K562 (cell line): ENCODE measurements around the gene NOL12. TPM values are rescaled to one million over a fixed set of nuclear protein-coding genes. Genes with fewer than 3 reads are reported as not detected.
A peak's percentile ranks its signal among the peaks of the same experiment; 100 is the strongest.

Source experiments
- ARID1B ChIP-seq: fragments of 450-650 bp; IDR thresholded peaks from 2 replicates; pipeline ENCODE4 v1.6.1; 2016; ENCODE audit warnings: antibody characterized with exemption, mild to moderate bottlenecking, inconsistent platforms
- CBFA2T3 ChIP-seq: fragments of 450-650 bp; IDR thresholded peaks from 2 replicates; pipeline ENCODE4 v1.6.1; 2017
- CBX1 ChIP-seq: sonication (generic); IDR thresholded peaks from 2 replicates; pipeline ENCODE4 v1.6.1; 2016; ENCODE audit warnings: antibody characterized with exemption, low read depth, mild to moderate bottlenecking
- CREM ChIP-seq: IDR thresholded peaks from 2 replicates; pipeline ENCODE4 v1.6.1; 2014; ENCODE audit warnings: antibody characterized with exemption, low read depth
- GABPB1 ChIP-seq: sonication (generic); formaldehyde crosslinking; IDR thresholded peaks from 2 replicates; pipeline ENCODE4 v1.8.0; 2022; ENCODE audit warnings: mild to moderate bottlenecking, missing genetic modification reagents
- GTF2A2 ChIP-seq: IDR thresholded peaks from 2 replicates; pipeline ENCODE4 v1.6.1; 2016; ENCODE audit warnings: mild to moderate bottlenecking, missing genetic modification characterization, missing compliant biosample characterization
- GTF2B ChIP-seq: IDR thresholded peaks from 2 replicates; pipeline ENCODE4 v1.6.1; 2011; ENCODE audit not compliant: insufficient read length; ENCODE audit errors: extremely low read depth
- KDM5B ChIP-seq: fragments of 200-600 bp; sonication (generic); IDR thresholded peaks from 2 replicates; pipeline ENCODE4 v1.6.1; 2012; ENCODE audit warnings: low read depth, mild to moderate bottlenecking, moderate library complexity, low read length, control low read depth, inconsistent platforms; ENCODE audit not compliant: insufficient replicate concordance
- PML ChIP-seq: IDR thresholded peaks from 2 replicates; pipeline ENCODE4 v1.6.1; 2012; ENCODE audit warnings: low read length, inconsistent platforms
- POLR2AphosphoS5 ChIP-seq: IDR thresholded peaks from 2 replicates; pipeline ENCODE4 v1.6.1; 2011; ENCODE audit warnings: mild to moderate bottlenecking, low read depth, low read length, moderate library complexity; ENCODE audit not compliant: control insufficient read depth, insufficient read depth
- SUPT5H ChIP-seq: fragments of 450-650 bp; IDR thresholded peaks from 2 replicates; pipeline ENCODE4 v1.6.1; 2016
- TAF1 ChIP-seq: IDR thresholded peaks from 2 replicates; pipeline ENCODE4 v1.6.1; 2011; ENCODE audit warnings: mild to moderate bottlenecking, low read length, moderate library complexity; ENCODE audit not compliant: insufficient read depth, control insufficient read depth, severe bottlenecking; ENCODE audit errors: extremely low read depth
- TBP ChIP-seq: optimal IDR thresholded peaks from 2 replicates; pipeline ENCODE3; 2011; ENCODE audit warnings: low read depth, low read length, improper control_type of control experiment
- VEZF1 ChIP-seq: fragments of 200-800 bp; sonication (Bioruptor generic); IDR thresholded peaks from 2 replicates; pipeline ENCODE4 v1.6.1; 2017; ENCODE audit warnings: missing genetic modification characterization, missing compliant biosample characterization
- ZNF444 ChIP-seq: fragments of 250-450 bp; sonication (Bioruptor Pico); IDR thresholded peaks from 2 replicates; pipeline ENCODE4 v1.4.0; 2020; ENCODE audit warnings: mild to moderate bottlenecking, moderate library complexity
- ZNF77 ChIP-seq: fragments of 250-450 bp; sonication (Bioruptor Pico); IDR thresholded peaks from 2 replicates; pipeline ENCODE4 v1.5.0; 2020
- polyA plus RNA-seq, 8 experiments: library from polyadenylated mRNA; depleted of rRNA in 4 of 8; stranded (reverse) in 5 of 8; unstranded in 3 of 8; fragments of >200 nt; fragmentation: Nextera tagmentation in 2 of 8; fragmentation: Illumina TruSeq in 1 of 8; extraction: Ambion mirVana in 2 of 8; extraction: Trizol in 1 of 8; gene quantifications; 2 replicates each; pipeline versions ENCODE4 v1.2.1 to v1.2.3, GENCODE V29; 2011 to 2014; ENCODE audit warnings: inconsistent platforms in 1 of 8, missing spikeins in 1 of 8
- total RNA-seq, 7 experiments: library from RNA; depleted of rRNA in 6 of 7; stranded (reverse); fragments of >200 nt in 6 of 7; fragmentation: Illumina TruSeq in 2 of 7; extraction: Trizol in 2 of 7; gene quantifications; 2 replicates each; pipeline versions ENCODE4 v1.2.1 to v1.2.3, GENCODE V29; 2011 to 2021; ENCODE audit warnings: low replicate concordance in 1 of 7
- TF ChIP-seq, protein P1 (sequence below), 2 experiments: fragments of 450-650 bp in 1 of 2; sonication (generic) in 1 of 2; formaldehyde crosslinking in 1 of 2; IDR thresholded peaks in 1 of 2; conservative IDR thresholded peaks in 1 of 2; 2 replicates each; pipeline versions ENCODE4 v1.6.1 to v1.8.1; 2016 to 2023; ENCODE audit warnings: mild to moderate bottlenecking in 2 of 2, moderate library complexity in 2 of 2, inconsistent platforms in 1 of 2, missing genetic modification reagents in 1 of 2
- TF ChIP-seq, protein P2 (sequence below), 2 experiments: fragments of 150-350 bp in 1 of 2; IDR thresholded peaks; 2 replicates each; pipeline ENCODE4 v1.6.1; 2012 to 2016; ENCODE audit warnings: low read depth in 2 of 2, low read length in 2 of 2, mild to moderate bottlenecking in 1 of 2, moderate library complexity in 1 of 2
- TF ChIP-seq, protein P3 (sequence below): fragments of 450-650 bp; IDR thresholded peaks from 2 replicates; pipeline ENCODE4 v1.6.1; 2016; ENCODE audit warnings: borderline replicate concordance

The NOL12 gene
- total and polyA plus RNA-seq, 9 of the 15 experiments (the other 6 are each of a cell fraction or from before 2014, with no cell fraction given), result 2.8 to 40.9 (median 28.5) TPM

DNA sequence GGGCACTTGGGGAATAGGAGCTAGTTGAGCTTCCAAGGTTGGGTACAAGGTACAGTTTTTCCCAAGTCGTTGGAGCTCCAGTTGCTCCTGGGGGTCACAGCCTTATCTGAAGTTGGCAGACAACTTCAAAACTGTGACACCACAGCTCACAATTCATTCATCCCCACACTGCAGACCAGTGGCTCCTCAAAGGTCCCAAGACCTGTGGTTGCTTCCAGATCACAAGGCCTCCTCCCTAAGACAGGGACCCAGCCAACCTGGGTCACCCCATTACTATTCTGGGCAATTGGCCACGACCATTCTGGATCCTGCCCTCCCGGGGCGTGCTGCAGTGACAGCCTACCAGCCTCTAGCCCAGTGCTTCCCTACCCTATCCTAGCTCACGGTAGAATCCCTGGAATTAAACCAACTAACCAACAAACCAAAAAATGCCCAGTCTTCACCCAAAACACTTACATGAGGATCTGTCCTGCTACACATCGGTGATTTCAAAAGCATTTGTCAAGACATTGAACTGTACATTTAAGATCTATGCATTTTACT, 28.5 kb upstream of the NOL12 start (continued):
- peak; percentile 19 for TF ChIP-seq VEZF1 (CRISPR knock-in tag)
- TF ChIP-seq TBP, result peak; percentile 67
- TF ChIP-seq CBX1, result peak; percentile 27; the same call in 1 of the 2 replicates
- peak; percentile 65; the same call in 1 of the 2 replicates for TF ChIP-seq SUPT5H
- peak; percentile 68 for TF ChIP-seq POLR2AphosphoS5
- TF ChIP-seq PML, result peak; percentile 84
- peak; percentile 14 for TF ChIP-seq TAF1
- TF ChIP-seq CREM, result 0 out of 2 replicates have a peak, but pooled peaks have one; percentile 21
- peak; percentile 63 for TF ChIP-seq GTF2B
- TF ChIP-seq, protein P1, sequence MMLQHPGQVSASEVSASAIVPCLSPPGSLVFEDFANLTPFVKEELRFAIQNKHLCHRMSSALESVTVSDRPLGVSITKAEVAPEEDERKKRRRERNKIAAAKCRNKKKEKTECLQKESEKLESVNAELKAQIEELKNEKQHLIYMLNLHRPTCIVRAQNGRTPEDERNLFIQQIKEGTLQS (IDR thresholded peaks at IDR 0.05), result no peak
- TF ChIP-seq, protein P1 (CRISPR knock-in tag; conservative IDR thresholded peaks at IDR 0.05), result 0 out of 2 replicates have a peak, but pooled peaks have one; percentile 38
- no peak for TF ChIP-seq ZNF77 (CRISPR knock-in tag)
- TF ChIP-seq GTF2A2 (tag), result 0 out of 2 replicates have a peak, but pooled peaks have one; percentile 47
- TF ChIP-seq ZNF444 (CRISPR knock-in tag), result 0 out of 2 replicates have a peak, but pooled peaks have one; percentile 14
- TF ChIP-seq, protein P2, sequence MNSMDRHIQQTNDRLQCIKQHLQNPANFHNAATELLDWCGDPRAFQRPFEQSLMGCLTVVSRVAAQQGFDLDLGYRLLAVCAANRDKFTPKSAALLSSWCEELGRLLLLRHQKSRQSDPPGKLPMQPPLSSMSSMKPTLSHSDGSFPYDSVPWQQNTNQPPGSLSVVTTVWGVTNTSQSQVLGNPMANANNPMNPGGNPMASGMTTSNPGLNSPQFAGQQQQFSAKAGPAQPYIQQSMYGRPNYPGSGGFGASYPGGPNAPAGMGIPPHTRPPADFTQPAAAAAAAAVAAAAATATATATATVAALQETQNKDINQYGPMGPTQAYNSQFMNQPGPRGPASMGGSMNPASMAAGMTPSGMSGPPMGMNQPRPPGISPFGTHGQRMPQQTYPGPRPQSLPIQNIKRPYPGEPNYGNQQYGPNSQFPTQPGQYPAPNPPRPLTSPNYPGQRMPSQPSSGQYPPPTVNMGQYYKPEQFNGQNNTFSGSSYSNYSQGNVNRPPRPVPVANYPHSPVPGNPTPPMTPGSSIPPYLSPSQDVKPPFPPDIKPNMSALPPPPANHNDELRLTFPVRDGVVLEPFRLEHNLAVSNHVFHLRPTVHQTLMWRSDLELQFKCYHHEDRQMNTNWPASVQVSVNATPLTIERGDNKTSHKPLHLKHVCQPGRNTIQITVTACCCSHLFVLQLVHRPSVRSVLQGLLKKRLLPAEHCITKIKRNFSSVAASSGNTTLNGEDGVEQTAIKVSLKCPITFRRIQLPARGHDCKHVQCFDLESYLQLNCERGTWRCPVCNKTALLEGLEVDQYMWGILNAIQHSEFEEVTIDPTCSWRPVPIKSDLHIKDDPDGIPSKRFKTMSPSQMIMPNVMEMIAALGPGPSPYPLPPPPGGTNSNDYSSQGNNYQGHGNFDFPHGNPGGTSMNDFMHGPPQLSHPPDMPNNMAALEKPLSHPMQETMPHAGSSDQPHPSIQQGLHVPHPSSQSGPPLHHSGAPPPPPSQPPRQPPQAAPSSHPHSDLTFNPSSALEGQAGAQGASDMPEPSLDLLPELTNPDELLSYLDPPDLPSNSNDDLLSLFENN (IDR thresholded peaks at IDR 0.05; ENCODE audit: low read depth in 2 of 2, low read length in 2 of 2), result peak in 1 of 2 experiments; percentile 50; a peak in 1 of 4 replicates
- TF ChIP-seq ARID1B, result peak; percentile 43; the same call in 1 of the 2 replicates
- TF ChIP-seq, protein P3, sequence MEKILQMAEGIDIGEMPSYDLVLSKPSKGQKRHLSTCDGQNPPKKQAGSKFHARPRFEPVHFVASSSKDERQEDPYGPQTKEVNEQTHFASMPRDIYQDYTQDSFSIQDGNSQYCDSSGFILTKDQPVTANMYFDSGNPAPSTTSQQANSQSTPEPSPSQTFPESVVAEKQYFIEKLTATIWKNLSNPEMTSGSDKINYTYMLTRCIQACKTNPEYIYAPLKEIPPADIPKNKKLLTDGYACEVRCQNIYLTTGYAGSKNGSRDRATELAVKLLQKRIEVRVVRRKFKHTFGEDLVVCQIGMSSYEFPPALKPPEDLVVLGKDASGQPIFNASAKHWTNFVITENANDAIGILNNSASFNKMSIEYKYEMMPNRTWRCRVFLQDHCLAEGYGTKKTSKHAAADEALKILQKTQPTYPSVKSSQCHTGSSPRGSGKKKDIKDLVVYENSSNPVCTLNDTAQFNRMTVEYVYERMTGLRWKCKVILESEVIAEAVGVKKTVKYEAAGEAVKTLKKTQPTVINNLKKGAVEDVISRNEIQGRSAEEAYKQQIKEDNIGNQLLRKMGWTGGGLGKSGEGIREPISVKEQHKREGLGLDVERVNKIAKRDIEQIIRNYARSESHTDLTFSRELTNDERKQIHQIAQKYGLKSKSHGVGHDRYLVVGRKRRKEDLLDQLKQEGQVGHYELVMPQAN, result 0 out of 2 replicates have a peak, but pooled peaks have one; percentile 28
- peak; percentile 43 for TF ChIP-seq CBFA2T3
- 0 out of 2 replicates have a peak, but pooled peaks have one; percentile 30 for TF ChIP-seq GABPB1 (CRISPR knock-in tag)
- peak; percentile 42 for TF ChIP-seq KDM5B
